HG02870 (cell line): ENCODE data around the gene GAK.

Source experiments
- ATAC-seq: cut with Tn5 transposase; IDR thresholded peaks from one replicate; pipeline ENCODE4 v1.9.1; 2021; ENCODE audit warnings: mild to moderate bottlenecking, moderate library complexity; ENCODE audit not compliant: unreplicated experiment

Gene GAK

GRCh38 chr4:909821-910220 is 22.3 kb downstream of the GAK start:
- ATAC-seq: no peak

- ATAC-seq: no peak
These were observed 23.0 kb downstream of the GAK start for GRCh38 chr4:909131-909571.

DNA sequence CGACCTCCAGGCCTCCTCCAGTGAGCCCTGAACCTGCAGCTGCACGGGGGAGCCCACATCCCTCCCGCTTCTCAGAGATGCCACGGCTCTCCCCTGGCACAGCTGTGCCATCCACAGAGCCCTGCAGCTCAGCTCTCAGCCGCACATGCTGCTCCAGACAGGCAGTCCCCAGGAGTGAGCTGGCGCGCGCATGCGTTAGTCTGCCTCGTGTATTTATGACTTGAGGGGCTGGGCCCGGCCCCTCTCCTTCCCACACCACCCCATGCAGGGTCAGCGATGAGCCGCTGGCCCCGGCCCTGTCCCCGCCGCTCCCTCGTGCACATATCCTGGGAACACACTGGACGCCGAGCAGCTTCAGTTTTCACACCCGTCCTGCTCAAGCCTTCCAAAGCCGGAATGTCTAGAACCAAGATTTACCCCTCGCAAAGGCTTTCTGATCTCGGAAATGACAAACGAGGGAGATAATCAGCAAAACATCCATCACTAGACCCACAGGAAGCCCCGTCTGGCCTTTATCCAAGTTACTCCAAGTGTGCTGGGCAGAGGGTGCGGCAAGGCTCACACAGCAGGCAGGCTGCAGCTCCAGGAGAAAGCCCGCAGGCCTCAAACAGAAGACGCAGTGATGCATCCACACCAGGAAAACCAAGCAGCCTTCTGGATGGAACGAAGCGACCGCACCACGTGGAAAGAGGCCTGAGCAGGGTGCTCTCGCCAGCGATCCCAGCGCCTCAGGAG is 24.3 kb downstream of the GAK start:
- no peak for ATAC-seq

DNA sequence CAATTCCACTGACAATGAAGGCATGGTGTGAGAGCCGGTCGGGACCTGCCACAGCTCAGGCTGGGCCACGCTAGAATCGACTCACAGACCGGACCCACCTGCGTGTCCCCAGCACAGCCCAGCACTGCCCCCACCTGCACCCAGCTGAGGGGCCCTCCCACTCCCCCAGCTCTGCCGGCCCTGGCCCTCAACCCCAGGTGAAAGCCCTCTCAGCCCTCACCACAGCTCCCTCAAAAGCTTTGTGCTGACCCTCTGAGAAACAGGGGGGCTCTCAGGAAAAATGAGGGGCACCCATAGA is 25.1 kb downstream of the GAK start:
- no peak for ATAC-seq

GRCh38 chr4:906339-907102 is 25.6 kb downstream of the GAK start:
- no peak for ATAC-seq

DNA sequence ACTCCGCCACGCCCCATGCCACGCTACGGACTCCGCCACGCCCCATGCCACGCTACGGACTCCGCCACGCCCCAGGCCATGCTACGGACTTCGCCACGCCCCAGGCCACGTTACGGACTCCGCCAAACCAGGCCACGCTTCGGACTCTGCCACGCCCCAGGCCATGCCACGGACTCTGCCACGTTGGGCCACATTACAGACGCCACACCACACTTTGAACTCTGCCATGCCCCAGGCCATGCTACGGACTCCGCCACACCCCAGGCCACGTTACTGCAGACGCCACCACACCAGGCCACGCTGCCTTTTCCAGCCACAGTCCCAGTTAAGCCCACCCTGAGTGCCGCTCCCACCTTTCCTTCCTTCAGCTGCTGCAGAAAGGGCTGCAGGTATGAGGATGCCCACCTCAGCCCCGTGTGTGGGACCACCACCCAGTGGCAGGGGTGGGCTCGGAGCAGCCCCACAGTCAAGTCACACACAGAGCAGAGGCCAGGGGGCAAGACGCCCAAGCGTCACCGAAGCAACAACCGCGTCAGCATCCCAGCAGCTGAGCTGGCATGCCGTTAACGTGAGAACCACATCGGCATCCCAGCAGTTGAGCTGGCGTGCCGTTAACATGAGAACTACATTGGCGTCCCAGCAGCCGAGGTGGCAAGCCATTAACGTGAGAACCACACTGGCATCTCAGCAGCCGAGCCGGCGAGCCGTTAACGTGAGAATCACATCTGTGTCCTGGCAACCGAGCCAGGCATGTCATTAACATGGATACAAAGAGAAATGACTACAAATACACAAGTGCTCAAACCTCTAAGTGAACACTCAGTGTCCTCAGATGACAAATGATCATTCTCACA is 26.4 kb downstream of the GAK start:
- ATAC-seq: no peak

DNA sequence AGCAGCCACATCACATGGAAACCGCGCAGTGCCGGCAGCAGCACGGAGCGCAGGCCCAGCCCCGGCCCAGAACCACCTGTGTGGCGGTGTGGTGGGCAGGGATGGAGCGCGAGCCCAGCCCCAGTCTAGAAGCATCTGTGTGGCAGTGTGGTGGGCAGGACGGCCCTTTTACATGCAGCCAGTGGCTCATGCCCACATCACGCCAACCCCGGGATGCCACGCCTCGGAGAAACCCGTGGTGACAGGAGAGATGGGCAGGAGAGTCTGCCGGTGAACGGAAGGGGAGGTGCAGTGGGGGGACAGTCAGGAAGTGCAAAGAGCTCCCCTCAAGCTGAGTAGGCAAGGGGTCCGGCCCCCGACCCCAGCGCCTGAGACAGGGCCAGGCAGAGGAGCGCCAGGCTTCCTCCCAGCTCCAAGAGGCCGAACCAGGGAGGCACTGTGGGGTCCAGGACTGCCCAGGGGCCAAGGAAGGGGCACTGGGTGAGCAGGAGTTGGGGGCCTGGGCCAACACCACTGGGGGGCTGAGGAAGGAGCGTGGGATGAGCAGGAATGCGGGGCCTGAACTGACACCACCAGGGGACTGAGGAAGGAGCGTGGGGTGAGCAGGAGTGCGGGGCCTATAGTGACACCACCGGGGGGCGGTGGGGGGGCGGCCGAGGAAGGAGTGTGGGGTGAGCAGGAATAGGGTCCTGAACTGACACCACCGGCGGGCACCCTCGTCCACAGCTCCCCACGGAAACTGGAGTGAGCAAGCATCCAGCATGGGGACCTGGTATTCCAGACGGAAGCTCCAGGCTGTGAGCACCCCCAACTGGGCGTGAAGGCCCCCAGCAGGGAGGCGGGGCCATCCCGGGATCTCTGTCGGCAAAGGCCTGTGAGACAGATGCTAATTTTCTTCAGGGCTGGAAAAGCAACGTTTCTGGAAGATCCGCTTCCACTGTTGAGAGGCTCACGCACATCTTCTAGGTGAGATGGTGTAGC is 28.8 kb downstream of the GAK start:
- ATAC-seq: no peak

DNA sequence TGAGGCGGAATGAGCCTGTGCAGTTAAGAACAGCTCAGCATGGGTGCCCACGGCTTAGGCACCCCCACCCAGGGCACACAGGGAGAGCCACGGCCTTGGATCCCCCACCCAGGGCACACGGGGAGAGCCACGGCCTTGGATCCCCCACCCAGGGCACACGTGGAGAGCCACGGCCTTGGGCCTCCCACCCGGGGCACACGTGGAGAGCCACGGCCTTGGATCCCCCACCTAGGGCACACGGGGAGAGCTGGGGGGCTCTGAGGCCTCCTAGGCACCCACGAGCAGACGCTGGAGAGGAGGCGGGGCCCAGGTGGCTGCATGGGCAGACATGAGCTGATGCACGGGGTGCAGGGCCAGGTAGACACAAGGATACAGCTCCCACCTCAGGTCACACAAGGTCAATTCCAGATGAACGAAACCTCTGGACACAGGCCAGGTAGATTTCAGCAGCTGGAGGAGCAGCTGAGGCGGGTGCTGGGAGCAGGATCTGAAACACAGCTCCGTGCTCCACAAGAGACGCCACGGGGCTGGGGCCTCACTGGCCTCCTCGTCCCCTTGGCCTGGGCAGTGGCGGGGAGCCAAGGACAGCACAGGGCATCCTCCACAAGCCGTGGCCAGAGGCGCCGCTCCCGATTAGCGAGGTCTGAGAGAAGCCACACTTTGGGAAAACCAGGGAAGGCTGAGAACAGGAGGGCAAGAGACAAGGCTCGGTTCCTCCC is 30.8 kb downstream of the GAK start:
- no peak for ATAC-seq

DNA sequence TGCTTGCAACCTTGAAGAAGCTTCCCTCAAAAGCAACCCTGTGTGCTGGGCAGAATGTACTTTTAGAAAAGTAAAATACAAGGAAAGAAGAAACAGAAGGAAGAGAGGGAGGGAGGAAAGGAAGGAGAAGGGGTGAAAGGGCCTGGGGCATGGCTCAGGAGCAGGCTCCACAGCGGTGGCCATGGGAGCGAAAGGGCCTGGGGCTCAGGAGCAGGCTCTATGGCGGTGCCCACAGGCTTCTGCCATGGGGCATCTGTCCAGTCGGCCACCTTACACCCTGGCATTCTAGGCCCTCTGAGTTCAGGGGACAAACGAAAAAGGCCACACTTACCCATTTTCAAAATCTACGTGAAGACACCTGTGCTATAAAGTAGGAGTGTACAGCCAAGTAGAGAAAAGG is 31.4 kb downstream of the GAK start:
- no peak for ATAC-seq

GRCh38 chr4:900073-900472 is 32.0 kb downstream of the GAK start:
- no peak for ATAC-seq

DNA sequence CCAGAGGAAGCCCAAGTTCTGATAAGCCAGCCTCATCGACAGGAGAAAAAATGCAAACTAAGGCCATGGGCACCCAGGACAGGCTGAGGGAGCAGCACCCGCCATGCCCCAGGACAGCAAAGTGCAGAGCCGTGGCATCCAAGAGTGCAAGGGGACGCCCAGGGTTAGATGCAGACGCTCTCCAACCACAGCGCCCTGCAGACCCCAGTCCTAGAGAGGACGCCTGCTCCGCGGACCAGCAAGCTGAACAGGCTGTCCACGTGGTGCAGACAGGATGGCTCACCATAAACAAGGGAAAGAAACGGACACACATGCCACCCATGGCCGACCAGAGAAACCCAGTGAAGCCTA is 32.6 kb downstream of the GAK start:
- no peak for ATAC-seq

DNA sequence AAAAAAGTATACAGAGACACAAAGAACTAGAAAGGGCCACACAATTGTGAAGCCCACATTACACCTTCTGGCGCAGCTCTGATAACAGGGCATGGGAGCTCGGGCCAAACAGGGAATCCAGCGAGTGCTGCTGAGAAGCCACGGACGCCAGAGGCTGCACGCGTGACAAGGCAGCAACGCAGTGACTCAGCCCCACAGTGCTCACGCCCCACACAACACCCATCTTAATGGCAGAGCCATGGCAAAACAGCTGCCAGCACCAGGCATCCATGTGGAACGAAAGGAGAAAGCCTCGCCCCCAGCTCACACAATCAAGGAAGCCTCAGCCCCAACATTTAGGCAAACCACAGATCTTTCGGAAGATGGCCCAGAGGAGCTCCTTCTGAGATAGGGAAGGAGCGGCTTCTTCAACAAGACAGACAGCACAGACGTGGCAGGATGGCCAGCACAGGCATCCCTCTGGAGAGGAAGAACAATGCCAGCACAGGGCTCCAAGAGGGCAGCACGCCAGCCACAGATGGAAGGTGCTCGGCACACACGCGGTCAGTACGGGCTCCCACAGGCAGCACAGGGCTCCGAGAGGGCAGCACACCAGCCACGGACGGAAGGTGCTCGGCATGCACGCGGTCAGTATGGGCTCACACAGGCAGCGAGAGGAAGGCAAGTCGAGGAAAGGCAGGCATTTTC is 33.1 kb downstream of the GAK start:
- no peak for ATAC-seq

DNA sequence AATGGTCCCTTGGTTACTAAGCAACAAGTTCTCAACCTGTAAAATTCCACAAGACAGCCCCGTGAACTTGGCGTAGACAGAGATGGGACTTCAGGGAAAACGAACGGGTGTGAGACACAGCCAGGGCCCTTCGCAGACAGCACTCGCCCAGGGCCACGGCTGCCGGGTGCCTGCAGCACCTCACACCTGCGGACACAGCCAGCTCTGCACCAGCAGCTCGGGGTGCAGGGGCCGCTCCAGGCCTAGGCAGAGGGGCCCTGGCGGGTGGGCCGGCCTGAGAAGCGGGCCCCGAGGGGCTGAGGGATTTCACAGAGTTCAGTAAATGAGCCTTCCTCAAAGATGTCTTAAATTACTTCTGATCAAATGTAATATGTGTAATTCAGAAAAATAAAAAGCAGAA is 34.0 kb downstream of the GAK start:
- ATAC-seq: no peak

DNA sequence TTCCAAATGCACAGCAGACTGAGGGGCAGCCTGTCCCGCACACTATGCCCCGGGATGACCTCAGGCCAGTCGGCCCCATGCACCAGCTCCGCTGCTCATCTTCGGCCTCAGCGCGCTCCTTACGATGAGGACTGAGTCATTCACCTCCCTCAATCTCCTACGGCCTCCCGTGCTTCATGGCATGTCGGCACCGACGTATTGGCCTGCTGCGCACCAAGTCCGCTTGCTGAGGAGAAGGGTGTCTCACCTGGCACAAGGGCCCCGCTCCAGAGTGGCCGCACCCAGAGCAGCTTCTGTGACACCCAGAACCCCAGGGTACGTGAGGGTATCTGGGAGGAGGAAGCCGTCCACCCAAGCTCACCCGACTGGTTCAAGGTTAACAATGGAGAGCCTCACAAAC is 35.5 kb downstream of the GAK start:
- ATAC-seq: no peak

- ATAC-seq: no peak
These were observed 35.9 kb downstream of the GAK start for GRCh38 chr4:896216-896615.

DNA sequence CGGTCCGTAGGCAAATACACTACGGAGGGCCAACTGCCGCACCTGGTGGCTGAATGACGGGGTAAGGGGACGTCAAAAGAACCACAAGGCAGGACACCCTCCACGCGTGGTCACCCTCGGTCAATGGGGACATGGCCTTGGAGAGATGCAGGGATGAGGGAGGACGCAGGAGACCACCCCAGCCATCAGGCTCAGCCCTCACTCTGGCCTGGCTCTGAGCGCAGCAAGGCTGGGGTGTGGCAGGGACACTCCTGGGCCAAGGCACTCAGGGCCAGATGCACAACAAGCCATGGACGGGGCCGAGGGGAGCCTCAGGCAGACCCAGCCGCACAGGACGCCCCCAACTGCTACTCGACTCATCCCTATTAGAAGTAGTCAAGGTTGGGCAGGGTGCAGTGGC is 36.5 kb downstream of the GAK start:
- ATAC-seq: no peak

- no peak for ATAC-seq
These were observed 38.0 kb downstream of the GAK start for GRCh38 chr4:893995-894705.

- ATAC-seq: no peak
These were observed 38.7 kb downstream of the GAK start for GRCh38 chr4:893276-893994.
